ENCODE measurements around the gene STEAP1. TPM values are rescaled to one million over a fixed set of nuclear protein-coding genes. Genes with fewer than 3 reads are reported as not detected.
"Not testable (repeated sequence)": the region's sequence is repeated elsewhere in the genome, so short reads cannot be mapped to it uniquely, and the experiment has no call there.

The STEAP1 gene
- total RNA-seq, 1 donor from 2014 or later = 0.16 TPM

- no peak for DNase-seq
Measured at GRCh38 chr7:90173127-90173844, 19.0 kb downstream of the STEAP1 start.

DNA sequence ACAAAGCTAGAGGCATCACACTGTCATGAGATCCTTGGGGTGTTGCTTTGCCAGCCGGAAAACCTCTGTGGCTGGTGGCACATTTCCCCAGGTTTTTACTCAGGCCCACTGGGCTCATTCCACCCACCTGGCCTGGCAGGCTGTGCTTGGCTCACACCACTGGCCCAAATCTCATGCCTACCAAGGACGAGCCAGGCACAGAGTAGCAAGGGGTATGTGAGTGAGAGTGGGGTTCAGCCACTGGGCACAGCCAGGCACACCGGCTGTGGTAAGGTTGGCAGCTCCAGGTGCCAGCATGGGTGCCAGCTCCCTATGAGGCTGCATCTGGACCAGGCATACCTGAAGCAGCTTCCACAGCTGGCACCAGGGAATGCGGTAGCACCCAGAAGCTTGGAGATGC, 21.4 kb downstream of the STEAP1 start:
- no peak for DNase-seq

DNA sequence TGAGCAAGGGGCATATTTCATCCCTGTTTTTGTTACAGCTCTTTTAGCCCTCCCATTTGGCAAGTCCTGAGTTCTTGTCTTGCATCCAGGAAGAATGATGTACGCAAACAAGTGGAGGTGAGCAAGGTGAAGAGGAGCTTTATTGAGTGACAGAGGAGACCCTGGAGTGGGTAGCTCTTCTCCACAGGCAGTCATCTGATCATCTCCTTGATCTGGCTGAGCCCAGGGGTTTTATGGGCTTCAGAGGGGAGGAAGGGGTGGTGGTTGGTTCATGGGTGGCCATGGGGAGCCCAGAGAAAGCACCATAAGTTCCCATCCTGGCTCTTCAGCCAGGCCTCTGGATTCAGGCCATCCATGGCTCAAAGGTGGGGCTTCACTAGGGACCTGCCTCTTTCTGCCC, 21.9 kb downstream of the STEAP1 start:
- DNase-seq = no peak

DNA sequence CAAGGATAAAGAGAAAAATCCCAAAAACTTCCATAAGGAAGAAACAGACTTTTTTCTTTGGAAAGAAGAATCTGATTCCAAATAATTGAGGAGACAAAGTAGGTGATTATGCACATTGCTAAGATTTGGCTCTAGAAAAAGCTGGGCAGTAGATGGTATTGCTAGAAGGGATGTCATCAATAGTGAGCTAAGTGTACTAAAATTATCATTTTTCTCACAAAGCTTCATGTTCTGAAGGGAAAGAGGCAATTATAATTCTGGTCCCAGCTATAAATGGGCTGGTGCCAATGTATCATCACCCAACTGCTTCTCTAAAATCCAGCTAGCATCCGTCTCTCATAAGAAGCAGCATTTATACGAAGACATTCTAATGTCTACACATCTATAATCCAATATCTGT, 23.9 kb downstream of the STEAP1 start:
- no peak for DNase-seq

- no peak for DNase-seq
Measured at GRCh38 chr7:90178679-90179278, 24.5 kb downstream of the STEAP1 start.

GRCh38 chr7:90180011-90180585, 25.8 kb downstream of the STEAP1 start:
- DNase-seq = no peak

DNA sequence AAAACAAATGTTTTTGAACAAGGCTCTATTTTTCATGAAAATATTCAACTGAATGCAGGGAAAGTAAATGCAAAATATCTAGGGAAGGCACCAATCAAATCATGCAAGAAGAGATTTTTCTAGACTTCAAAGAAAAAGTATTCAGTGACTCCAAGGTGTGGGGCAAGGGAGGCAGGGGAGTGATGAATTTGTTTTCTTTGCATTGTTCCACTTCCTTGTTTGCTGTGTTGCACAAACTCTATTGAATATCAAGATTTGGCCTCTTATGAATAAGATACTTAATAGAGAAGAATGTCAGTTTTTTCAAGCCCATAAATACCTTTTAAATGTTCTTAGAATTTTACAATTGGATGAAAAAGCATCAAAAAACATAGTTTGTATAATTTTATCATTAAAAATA, 26.4 kb downstream of the STEAP1 start:
- no peak for DNase-seq

GRCh38 chr7:90181485-90181884, 27.2 kb downstream of the STEAP1 start:
- DNase-seq = no peak

DNA sequence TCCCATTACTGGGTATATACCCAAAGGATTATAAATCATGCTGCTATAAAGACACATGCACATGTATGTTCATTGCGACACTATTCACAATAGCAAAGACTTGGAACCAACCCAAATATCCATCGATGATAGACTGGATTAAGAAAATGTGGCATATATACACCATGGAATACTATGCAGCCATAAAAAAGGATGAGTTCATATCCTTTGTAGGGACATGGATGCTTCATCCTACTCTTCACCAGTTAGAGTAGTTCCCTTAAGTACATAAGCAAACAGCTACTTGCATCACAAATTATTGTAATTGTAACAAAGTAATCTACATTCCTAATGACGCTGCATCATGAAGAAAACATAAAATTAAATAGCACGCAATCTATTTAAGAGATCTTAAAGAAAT, 32.0 kb downstream of the STEAP1 start:
- DNase-seq = not testable (repeated sequence)

DNA sequence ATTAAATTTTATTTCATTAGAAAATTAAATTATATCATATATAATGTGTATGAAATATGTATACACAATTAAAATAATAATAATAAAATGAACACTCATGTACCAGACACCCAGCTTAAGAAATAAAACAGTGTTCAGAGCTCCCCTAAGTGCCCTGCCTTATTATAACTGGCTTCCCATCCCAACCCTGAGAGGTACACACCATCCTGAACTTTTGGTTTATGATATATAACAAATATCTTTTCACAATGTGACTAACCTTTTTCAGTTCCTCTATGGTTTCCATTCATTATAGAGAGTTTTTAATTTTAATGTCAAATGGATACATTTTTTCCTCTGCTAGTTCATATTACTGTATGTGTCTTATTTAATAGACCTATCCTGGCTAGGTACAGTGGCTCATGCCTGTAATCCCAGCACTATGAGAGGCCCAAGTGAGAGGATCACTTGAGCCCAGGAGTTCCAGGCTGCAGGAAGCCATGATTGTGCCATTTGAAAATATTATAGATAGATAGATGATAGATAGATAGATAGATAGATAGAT, 33.3 kb downstream of the STEAP1 start:
- DNase-seq = no peak

- no peak for DNase-seq
Measured at GRCh38 chr7:90188281-90188680, 34.0 kb downstream of the STEAP1 start.

- DNase-seq = no peak
Measured at GRCh38 chr7:90190995-90191394, 36.7 kb downstream of the STEAP1 start.

DNA sequence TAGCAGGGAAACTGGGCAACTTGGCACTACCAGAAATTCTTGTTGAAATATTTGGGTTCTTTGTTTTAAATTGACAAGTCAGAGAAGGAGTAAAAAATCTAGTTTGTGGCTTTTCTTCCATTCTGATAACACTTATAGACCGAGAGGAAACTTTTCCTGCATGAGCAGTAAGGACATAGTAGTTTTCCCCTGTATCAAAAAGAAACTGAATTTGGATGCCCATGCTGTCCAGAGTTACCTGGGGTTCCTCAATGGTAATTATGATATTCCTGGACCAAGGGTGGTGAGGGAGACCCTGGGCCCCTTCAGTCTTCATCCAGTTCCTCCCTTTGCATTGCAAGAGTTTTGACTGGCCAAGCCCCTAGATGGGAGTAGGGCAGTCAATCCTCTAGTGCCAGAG, 37.4 kb downstream of the STEAP1 start:
- DNase-seq = no peak

DNA sequence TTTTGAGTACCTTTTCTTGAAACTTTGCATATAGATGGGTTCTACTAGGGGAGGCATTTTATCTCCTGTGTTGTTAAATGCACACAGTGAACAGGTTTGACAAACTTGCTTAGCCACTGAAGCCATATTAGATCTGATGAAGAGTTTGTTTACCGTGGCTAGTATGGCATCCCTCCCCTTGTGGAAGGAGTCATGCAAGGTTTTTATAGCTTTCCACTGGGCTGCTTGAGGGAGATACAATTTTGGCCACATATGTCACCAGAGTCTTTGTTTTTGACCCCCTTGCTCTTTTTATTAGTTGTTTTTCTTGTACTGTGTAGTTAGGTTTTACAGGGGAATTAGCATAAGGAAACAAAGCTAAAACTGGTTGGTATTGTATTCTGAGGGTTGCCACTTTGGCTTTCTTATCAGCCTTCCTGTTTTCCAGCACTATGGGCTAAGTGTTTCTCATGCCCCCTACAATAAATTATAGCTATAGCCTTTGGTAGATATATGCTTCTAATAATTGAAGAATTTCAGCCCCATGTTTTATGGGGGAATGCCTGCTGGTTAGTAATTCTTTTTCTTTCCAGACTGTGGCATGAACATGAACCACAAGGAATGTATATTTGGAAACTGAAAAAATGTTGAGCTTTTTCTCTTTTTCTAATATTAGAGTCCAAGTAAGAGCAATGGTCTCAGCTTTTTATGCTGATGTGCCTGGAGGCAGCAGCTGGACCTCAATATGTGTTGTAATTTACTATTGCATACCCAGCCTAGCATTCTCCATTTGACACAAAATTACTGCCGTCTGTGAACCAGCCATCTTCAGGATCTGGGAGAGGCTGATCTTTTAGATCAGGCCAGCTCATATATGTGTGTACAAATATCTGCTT, 38.8 kb downstream of the STEAP1 start:
- DNase-seq = no peak

- DNase-seq = no peak
Measured at GRCh38 chr7:90194911-90195809, 40.9 kb downstream of the STEAP1 start.

DNA sequence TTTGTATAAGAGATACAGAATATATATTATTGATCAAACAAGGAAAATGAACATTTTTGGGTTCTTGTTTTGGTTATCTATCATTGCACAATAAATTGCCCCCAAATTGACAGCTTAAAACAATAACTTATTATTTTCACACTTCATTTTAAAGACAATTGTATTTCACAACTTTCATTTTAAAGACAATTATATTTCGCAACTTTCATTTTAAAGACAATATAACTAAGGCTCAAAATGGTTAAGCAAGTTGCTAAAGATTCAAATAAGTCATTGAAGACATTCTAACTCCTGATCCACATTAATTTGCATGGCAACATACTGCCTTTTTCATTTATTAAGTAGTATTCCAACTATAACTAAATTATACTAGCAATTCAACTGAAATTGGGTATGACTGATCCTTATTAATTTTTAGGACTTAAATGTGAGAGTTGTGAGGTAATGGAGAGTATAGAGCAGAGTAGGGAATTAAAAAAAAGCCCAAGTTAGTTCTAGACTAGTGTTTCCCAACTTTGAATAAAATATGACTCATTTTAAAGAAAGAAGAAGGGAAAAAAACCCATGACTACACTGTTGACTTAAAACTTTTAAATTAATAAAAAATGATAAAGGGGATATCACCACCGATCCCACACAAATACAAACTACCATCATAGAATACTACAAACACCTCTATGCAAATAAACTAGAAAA, 47.4 kb downstream of the STEAP1 start:
- no peak for DNase-seq

DNA sequence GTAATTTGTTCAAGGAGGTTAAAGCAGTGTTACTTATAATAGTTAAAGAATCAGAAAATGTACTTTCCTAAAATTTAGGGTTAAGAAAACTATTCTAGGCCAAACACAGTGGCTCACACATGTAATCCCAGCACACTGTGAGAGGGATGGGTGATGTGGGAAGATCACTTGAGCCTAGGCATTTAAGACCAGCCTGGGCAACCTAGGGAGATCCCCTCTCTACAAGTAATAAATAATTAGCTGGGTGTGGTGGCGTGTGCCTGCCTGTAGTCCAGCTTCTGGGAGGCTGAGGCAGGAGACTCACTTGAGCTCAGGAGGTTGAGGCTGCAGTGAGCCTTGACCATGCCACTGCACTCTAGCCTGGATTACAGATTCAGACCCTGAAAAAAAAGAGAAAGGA, 53.7 kb downstream of the STEAP1 start:
- DNase-seq = no peak

- no peak for DNase-seq
Measured at GRCh38 chr7:90209776-90210175, 55.5 kb downstream of the STEAP1 start.

- no peak for DNase-seq
Measured at GRCh38 chr7:90210475-90210874, 56.2 kb downstream of the STEAP1 start.

DNA sequence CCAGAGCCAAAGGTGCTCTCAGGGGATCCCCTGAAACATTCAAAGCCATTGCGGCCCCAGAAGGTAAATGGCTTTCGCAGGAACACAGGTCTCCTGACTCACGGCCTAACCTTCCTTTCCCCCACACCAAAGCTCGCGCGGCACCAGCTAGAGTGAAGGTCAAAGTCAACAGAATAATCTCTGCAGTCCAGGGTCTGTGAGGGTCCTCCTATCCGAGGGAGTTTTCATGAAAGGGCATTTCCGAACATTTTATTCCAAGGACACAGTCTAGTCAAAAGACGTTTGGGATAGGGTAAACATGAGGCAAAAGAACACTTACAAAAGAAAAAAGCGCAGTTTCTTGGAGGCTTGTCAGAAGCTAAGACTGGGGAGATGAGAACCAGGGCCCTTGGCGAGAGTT, 56.7 kb downstream of the STEAP1 start:
- peak; percentile 3 for DNase-seq

All from occipital lobe (tissue), 2 donors.